ENCODE measurements around the gene KHDRBS2.

The KHDRBS2 gene

DNA sequence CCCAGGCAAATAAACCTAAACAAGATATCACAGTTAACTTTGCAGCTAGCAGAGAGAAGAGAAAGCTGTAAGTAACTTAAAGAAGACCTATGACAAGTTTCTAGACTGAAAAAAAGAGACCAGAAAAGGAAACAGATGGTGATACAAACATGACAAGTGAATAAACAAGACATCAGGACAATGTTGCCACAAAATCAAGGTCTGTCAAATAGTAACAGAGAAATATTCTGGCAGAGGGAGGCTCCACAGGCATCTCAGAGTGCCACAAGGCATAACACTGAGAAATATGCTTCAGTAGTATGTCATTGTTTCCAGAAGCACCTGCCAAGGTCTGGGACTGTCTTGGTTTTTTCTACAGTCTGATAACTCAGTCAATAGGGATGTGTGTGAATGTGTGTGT lies 332.2 kb downstream of the KHDRBS2 start:
- H3K79me2 ChIP-seq (ENCODE audit: insufficient read depth, low read length): no peaks in the 10 kb centered on the region
- H3K36me3 ChIP-seq (ENCODE audit: insufficient read depth, low read length): no peaks in the 10 kb centered on the region
- no peak overlapping the region for H3K4me3 ChIP-seq (ENCODE audit: low read length, poor library complexity, severe bottlenecking)
- TF ChIP-seq, protein P1, sequence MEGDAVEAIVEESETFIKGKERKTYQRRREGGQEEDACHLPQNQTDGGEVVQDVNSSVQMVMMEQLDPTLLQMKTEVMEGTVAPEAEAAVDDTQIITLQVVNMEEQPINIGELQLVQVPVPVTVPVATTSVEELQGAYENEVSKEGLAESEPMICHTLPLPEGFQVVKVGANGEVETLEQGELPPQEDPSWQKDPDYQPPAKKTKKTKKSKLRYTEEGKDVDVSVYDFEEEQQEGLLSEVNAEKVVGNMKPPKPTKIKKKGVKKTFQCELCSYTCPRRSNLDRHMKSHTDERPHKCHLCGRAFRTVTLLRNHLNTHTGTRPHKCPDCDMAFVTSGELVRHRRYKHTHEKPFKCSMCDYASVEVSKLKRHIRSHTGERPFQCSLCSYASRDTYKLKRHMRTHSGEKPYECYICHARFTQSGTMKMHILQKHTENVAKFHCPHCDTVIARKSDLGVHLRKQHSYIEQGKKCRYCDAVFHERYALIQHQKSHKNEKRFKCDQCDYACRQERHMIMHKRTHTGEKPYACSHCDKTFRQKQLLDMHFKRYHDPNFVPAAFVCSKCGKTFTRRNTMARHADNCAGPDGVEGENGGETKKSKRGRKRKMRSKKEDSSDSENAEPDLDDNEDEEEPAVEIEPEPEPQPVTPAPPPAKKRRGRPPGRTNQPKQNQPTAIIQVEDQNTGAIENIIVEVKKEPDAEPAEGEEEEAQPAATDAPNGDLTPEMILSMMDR (conservative IDR thresholded peaks at IDR 0.05; ENCODE audit: low read length): no peak
- no peak overlapping the region for H2AFZ ChIP-seq (ENCODE audit: low read length)
- H3K4me2 ChIP-seq (ENCODE audit: low read depth, low read length, poor library complexity, severe bottlenecking): no peak overlapping the region
- no peaks in the 10 kb centered on the region; the same call in 1 of the 2 replicates for H3K9me3 ChIP-seq (ENCODE audit: insufficient read depth, low read depth, low read length)
- H3K27me3 ChIP-seq (ENCODE audit: insufficient read depth, low read length, poor library complexity, severe bottlenecking): no peaks in the 10 kb centered on the region
- H3K4me1 ChIP-seq (ENCODE audit: insufficient read depth, low read length, poor library complexity, severe bottlenecking): no peaks in the 10 kb centered on the region
- H3K9ac ChIP-seq (ENCODE audit: low read depth, low read length, poor library complexity, severe bottlenecking): no peak overlapping the region
- H3K9me2 ChIP-seq (replicated peaks; ENCODE audit: low read depth, low read length): no peaks in the 10 kb centered on the region
- H3F3A ChIP-seq (ENCODE audit: low read depth): no peaks in the 10 kb centered on the region
- H4K20me1 ChIP-seq (ENCODE audit: insufficient read depth, low read length, poor library complexity, severe bottlenecking): no peaks in the 10 kb centered on the region

- H2AFZ ChIP-seq (ENCODE audit: low read length): no peak overlapping the region
- H3K9me3 ChIP-seq (ENCODE audit: insufficient read depth, low read depth, low read length): no peaks in the 10 kb centered on the region; the same call in 1 of the 2 replicates
- H3F3A ChIP-seq (ENCODE audit: low read depth): no peaks in the 10 kb centered on the region
- H3K4me1 ChIP-seq (ENCODE audit: insufficient read depth, low read length, poor library complexity, severe bottlenecking): no peaks in the 10 kb centered on the region
- TF ChIP-seq, protein P1 (conservative IDR thresholded peaks at IDR 0.05; ENCODE audit: low read length): no peak
- no peak for TF ChIP-seq EZH2phosphoT487 (IDR thresholded peaks at IDR 0.05; ENCODE audit: borderline replicate concordance)
- H3K36me3 ChIP-seq (ENCODE audit: insufficient read depth, low read length): no peaks in the 10 kb centered on the region
- no peaks in the 10 kb centered on the region for H3K27me3 ChIP-seq (ENCODE audit: insufficient read depth, low read length, poor library complexity, severe bottlenecking)
- no peak overlapping the region for H3K4me2 ChIP-seq (ENCODE audit: low read depth, low read length, poor library complexity, severe bottlenecking)
- no peak overlapping the region for H3K4me3 ChIP-seq (ENCODE audit: low read length, poor library complexity, severe bottlenecking)
- no peaks in the 10 kb centered on the region for H4K20me1 ChIP-seq (ENCODE audit: insufficient read depth, low read length, poor library complexity, severe bottlenecking)
- no peaks in the 10 kb centered on the region for H3K9me2 ChIP-seq (replicated peaks; ENCODE audit: low read depth, low read length)
- no peak overlapping the region for H3K9ac ChIP-seq (ENCODE audit: low read depth, low read length, poor library complexity, severe bottlenecking)
- no peaks in the 10 kb centered on the region for H3K79me2 ChIP-seq (ENCODE audit: insufficient read depth, low read length)
These were observed 334.4 kb downstream of the KHDRBS2 start for GRCh38 chr6:61951586-61951985.

GRCh38 chr6:61950811-61951210 lies 335.2 kb downstream of the KHDRBS2 start:
- H3K9me3 ChIP-seq (ENCODE audit: insufficient read depth, low read depth, low read length): no peaks in the 10 kb centered on the region; the same call in 1 of the 2 replicates
- no peaks in the 10 kb centered on the region for H3K27me3 ChIP-seq (ENCODE audit: insufficient read depth, low read length, poor library complexity, severe bottlenecking)
- no peaks in the 10 kb centered on the region for H3K79me2 ChIP-seq (ENCODE audit: insufficient read depth, low read length)
- no peak overlapping the region for H2AFZ ChIP-seq (ENCODE audit: low read length)
- H3K9ac ChIP-seq (ENCODE audit: low read depth, low read length, poor library complexity, severe bottlenecking): no peak overlapping the region
- H3K4me3 ChIP-seq (ENCODE audit: low read length, poor library complexity, severe bottlenecking): no peak overlapping the region
- H4K20me1 ChIP-seq (ENCODE audit: insufficient read depth, low read length, poor library complexity, severe bottlenecking): no peaks in the 10 kb centered on the region
- TF ChIP-seq EZH2phosphoT487 (IDR thresholded peaks at IDR 0.05; ENCODE audit: borderline replicate concordance): no peak
- TF ChIP-seq, protein P1 (conservative IDR thresholded peaks at IDR 0.05; ENCODE audit: low read length): no peak
- no peaks in the 10 kb centered on the region for H3K9me2 ChIP-seq (replicated peaks; ENCODE audit: low read depth, low read length)
- no peaks in the 10 kb centered on the region for H3F3A ChIP-seq (ENCODE audit: low read depth)
- no peaks in the 10 kb centered on the region for H3K4me1 ChIP-seq (ENCODE audit: insufficient read depth, low read length, poor library complexity, severe bottlenecking)
- H3K36me3 ChIP-seq (ENCODE audit: insufficient read depth, low read length): no peaks in the 10 kb centered on the region
- no peak overlapping the region for H3K4me2 ChIP-seq (ENCODE audit: low read depth, low read length, poor library complexity, severe bottlenecking)
